Bronchial epithelial cell (primary cell): ENCODE measurements around the gene TDRD7. TPM values are rescaled to one million over a fixed set of nuclear protein-coding genes. Genes with fewer than 3 reads are reported as not detected.

Experiments used
- DNase-seq: peaks from one replicate; pipeline ENCODE4 v3.0.0-alpha.2; 2010; ENCODE audit warnings: low read depth
- FAIRE-seq: peaks from 2 replicates; lab custom pipeline; 2011; peaks lifted over from hg19 to GRCh38; lab: Jason Lieb, UNC
- H3K27me3 ChIP-seq: 2 replicates; pipeline ENCODE4 v1.5.1; 2011; ENCODE audit warnings: low read length; ENCODE audit not compliant: control insufficient read depth, insufficient read depth
- H3K36me3 ChIP-seq: 2 replicates; pipeline ENCODE4 v1.5.1; 2011; ENCODE audit warnings: low read length; ENCODE audit not compliant: control insufficient read depth, insufficient read depth
- H3K4me3 ChIP-seq: 2 replicates; pipeline ENCODE4 v1.5.1; 2011; ENCODE audit warnings: mild to moderate bottlenecking, low read depth, low read length, control low read depth
- total RNA-seq: library from RNA; depleted of rRNA; stranded (reverse); fragments of >200 nt; gene quantifications from 2 replicates; pipeline ENCODE4 v1.2.1, GENCODE V29; 2014
- TF ChIP-seq, protein P1 (sequence below): IDR thresholded peaks from 2 replicates; pipeline ENCODE4 v1.5.1; 2011; ENCODE audit warnings: mild to moderate bottlenecking, moderate library complexity, low read length, control low read depth, inconsistent platforms; ENCODE audit not compliant: insufficient read depth, severe bottlenecking

TDRD7 gene
- total RNA-seq, 1 donor from 2014 or later: 1.8 TPM

DNA sequence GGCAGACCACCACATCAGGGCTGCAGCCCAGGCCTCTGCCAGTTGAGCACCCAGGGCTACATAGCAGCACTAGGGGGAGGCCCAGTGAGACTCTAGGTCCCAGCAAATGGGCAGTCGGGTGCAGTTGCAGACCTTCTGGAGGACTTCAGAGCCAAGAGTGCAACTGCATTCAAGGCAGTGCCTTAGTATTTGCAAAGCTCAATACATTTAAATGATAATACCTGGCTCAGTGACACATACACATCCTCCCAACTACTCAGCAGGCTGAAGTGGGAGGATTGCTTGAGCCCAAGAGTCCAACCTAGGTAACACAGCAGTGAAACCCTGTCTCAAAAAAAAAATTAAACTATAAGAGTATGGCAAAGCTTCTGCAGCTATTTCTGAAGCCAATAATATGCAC is 51.0 kb downstream of the TDRD7 start:
- no peak for FAIRE-seq
- H3K36me3 ChIP-seq: no peaks in the 10 kb centered on the region

DNA sequence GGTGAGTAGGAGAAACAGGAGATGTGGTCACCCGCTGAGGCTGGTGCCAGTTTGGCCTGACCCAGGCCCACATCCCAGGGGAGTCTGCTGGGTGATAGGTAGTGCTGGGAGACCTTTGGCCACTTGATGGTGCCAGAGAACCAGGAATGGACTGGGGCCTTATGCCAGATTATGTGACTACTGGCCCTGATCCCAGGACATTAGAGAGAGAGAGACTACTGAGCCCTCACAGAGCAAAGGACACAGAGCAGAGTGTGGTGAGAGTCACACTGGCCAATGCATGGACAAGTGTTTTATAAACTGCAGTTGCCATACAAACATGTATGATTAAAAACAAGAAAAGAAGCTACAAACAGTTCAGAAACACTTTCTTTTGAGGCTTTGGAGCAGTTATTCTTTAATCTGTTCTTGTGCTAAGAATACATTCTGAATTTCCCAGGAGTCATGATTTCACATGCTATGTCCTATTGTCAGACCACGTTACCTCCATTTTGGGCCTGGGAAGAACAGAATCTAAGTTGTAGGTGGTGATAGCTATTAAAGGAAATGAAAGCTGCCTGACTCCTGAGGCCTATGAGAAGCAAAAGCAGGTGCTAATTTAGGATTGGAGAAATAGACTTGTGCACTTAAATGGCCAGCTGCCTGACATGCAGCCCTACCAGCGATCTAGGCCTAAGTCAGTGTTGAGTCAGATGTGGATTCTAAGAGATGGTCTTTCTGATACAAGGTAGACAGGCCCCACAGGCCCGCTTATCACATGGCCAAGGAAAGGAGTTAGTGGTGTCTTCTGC is 57.0 kb downstream of the TDRD7 start:
- FAIRE-seq (no peak), DNase-seq (peak; percentile 44)
- Histone ChIP-seq H3K36me3 (no peaks in the 10 kb centered on the region), H3K4me3 (no peak overlapping the region), H3K27me3 (no peaks in the 10 kb centered on the region)
- TF ChIP-seq, protein P1, sequence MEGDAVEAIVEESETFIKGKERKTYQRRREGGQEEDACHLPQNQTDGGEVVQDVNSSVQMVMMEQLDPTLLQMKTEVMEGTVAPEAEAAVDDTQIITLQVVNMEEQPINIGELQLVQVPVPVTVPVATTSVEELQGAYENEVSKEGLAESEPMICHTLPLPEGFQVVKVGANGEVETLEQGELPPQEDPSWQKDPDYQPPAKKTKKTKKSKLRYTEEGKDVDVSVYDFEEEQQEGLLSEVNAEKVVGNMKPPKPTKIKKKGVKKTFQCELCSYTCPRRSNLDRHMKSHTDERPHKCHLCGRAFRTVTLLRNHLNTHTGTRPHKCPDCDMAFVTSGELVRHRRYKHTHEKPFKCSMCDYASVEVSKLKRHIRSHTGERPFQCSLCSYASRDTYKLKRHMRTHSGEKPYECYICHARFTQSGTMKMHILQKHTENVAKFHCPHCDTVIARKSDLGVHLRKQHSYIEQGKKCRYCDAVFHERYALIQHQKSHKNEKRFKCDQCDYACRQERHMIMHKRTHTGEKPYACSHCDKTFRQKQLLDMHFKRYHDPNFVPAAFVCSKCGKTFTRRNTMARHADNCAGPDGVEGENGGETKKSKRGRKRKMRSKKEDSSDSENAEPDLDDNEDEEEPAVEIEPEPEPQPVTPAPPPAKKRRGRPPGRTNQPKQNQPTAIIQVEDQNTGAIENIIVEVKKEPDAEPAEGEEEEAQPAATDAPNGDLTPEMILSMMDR: peak; percentile 84

More for the DNA sequence above, 51.0 kb downstream of the TDRD7 start:
- Histone ChIP-seq H3K27me3 (no peaks in the 10 kb centered on the region), H3K4me3 (no peak overlapping the region)
- TF ChIP-seq, protein P1: no peak
- DNase-seq: no peak

DNA sequence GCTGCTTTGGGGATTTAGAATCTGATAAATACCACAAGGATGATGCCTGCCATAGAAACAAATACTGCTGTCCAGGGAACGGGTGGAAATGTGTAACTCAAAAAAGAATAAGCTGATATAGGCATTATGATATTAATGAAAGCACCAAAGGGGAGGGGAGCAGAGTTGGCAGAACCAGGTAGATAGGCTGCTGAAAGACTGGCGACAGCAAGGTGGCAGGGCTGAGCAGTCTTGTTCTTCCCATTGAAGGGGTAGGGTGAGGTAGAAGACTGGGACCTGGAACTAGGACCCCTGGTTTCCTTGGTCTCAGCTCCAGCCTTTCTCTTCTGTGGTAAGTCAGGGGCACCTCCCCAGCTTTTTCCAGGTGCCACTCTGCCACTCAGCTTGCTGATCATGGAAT is 58.2 kb downstream of the TDRD7 start:
- H3K36me3 ChIP-seq: no peaks in the 10 kb centered on the region
- FAIRE-seq (no peak), DNase-seq (peak; percentile 2)
- H3K4me3 ChIP-seq: no peak overlapping the region
- TF ChIP-seq, protein P1: peak; percentile 51
- no peaks in the 10 kb centered on the region for H3K27me3 ChIP-seq

DNA sequence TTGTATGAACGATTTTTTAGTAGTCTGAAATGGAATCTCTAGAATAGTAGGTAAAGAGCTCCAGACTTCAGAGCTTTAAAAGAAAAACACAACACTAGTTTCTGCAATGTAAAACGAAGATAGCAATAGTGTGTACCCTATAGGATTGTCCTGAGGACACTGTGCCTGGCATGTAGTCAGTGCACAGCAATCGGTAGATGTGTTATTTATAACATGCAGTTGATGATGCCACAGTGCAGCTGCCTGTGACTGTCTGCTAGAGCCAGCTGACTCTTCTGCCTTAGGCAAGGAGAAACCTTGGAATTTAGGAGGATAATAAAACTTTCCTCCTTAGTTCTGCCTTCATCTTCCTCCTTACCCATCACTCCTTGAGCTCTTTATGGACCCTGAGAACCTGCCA is 61.8 kb downstream of the TDRD7 start:
- FAIRE-seq (no peak), DNase-seq (no peak)
- Histone ChIP-seq H3K27me3 (no peaks in the 10 kb centered on the region), H3K4me3 (no peak overlapping the region), H3K36me3 (no peaks in the 10 kb centered on the region)
- TF ChIP-seq, protein P1: no peak

DNA sequence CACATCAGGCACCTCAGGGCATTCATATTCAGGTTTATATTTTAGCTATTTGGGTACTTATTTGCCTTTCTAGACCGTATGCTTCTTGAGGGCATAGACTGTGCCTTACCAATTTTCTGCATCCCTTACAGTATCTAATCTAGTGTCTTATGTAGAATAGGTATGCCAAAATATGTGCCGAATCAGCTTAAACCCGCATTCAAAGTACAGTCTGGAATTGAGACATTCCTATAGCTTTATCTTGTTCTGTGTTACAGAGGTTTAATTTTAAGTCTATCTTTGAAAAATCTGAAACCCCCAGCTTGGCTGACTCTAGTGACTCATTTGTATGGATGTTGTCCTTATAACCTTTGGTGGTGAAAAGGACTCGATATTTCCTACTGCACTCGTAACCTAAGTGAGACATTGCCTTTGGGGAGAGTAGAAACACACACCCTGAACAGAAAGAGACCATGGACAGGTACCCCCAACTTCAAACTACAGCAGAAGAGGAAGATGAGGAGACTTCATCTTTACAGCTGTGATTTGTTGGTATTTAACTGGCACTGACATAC is 62.6 kb downstream of the TDRD7 start:
- TF ChIP-seq, protein P1: no peak
- no peak overlapping the region for H3K4me3 ChIP-seq
- no peak for FAIRE-seq
- no peaks in the 10 kb centered on the region for H3K36me3 ChIP-seq
- H3K27me3 ChIP-seq: no peaks in the 10 kb centered on the region
- DNase-seq: no peak

DNA sequence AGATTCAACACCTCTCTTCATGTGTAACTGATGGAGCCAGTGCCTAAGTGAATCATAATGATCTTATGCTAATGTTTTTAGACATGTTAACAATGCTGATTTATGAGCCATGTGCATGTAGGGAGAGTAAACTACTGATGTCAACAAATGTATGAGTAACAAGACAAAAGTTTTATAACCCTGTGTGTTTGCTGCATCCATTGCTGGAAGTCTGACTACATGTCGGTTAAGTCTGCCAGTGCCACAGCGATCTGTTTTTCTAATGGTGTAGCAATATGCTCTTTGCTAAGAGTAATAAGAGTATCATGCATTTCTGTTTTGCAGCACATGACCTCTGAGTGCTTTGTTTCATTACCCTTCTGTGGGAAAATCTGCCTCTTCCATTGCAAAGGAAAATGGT is 63.2 kb downstream of the TDRD7 start:
- no peaks in the 10 kb centered on the region for H3K27me3 ChIP-seq
- DNase-seq (peak; percentile 7), FAIRE-seq (no peak)
- TF ChIP-seq, protein P1: no peak
- H3K36me3 ChIP-seq: no peaks in the 10 kb centered on the region
- no peak overlapping the region for H3K4me3 ChIP-seq
